Subcutaneous adipose tissue (tissue), 4 donors: ENCODE measurements around the gene GGTLC2. TPM values are rescaled to one million over a fixed set of nuclear protein-coding genes. Genes with fewer than 3 reads are reported as not detected.

Experiments
- total RNA-seq, 4 donors: library from RNA; depleted of rRNA; stranded (reverse); fragments of >200 nt; gene quantifications; one replicate each; pipeline ENCODE4 v1.1.0, GENCODE V29; 2016
- TF ChIP-seq, protein P1 (sequence below): fragments of 450-650 bp; IDR thresholded peaks from one replicate; pipeline ENCODE4 v1.5.1; 2016; ENCODE audit warnings: low read depth, mild to moderate bottlenecking, control low read depth, antibody characterized with exemption, moderate library complexity

Gene GGTLC2
- total RNA-seq, 4 donors from 2014 or later, result not detected

DNA sequence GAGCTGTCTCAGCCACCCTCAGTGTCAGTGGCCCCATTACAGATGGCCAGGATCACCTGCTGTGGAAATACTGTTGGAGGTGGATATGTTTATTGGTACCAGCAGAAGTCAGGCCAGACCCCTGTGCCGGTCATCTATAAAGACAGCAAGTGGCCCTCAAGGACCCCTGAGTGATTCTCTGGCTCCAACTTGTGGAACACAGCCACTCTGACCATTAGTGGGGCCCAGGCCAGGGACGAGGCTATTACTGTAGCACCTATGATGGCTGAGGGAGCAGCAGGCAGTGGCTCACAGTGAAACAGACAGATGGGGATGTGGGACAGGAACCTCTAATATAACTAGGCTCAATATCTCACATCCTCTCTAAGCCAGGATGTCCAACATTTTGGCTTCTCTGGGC, 25.5 kb upstream of the GGTLC2 start:
- TF ChIP-seq, protein P1, sequence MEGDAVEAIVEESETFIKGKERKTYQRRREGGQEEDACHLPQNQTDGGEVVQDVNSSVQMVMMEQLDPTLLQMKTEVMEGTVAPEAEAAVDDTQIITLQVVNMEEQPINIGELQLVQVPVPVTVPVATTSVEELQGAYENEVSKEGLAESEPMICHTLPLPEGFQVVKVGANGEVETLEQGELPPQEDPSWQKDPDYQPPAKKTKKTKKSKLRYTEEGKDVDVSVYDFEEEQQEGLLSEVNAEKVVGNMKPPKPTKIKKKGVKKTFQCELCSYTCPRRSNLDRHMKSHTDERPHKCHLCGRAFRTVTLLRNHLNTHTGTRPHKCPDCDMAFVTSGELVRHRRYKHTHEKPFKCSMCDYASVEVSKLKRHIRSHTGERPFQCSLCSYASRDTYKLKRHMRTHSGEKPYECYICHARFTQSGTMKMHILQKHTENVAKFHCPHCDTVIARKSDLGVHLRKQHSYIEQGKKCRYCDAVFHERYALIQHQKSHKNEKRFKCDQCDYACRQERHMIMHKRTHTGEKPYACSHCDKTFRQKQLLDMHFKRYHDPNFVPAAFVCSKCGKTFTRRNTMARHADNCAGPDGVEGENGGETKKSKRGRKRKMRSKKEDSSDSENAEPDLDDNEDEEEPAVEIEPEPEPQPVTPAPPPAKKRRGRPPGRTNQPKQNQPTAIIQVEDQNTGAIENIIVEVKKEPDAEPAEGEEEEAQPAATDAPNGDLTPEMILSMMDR, result no peak

DNA sequence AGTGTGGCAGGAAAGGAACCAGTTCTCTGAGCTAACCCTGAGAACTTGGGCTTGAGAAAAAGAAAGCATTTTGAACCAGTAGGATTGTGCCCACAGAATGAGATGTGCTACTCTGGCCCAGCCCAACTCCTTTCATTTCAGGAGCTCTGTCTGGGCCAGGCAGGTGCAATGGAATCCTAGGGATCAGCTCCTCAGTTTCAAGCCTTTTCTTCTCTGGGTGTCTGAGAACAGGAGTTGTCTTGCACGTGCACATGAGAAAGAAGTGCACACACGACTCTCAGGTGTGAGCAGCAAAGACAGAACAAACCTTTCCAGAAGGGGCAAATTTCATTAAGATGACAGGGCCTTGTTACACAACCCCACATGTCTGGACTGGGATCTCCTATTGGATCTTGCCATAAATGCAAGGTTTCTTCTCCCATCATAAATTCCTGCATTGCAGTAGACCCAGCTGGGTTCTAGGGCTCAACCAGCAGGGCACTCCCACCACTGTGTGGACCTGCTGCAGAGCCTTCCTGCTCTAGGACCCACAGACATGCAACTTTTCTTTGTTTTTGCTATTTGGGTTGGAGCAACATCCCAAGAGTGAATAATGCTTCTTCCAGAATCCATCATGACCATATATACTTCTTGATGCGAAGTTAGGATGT, 24.5 kb upstream of the GGTLC2 start:
- TF ChIP-seq, protein P1, result no peak

DNA sequence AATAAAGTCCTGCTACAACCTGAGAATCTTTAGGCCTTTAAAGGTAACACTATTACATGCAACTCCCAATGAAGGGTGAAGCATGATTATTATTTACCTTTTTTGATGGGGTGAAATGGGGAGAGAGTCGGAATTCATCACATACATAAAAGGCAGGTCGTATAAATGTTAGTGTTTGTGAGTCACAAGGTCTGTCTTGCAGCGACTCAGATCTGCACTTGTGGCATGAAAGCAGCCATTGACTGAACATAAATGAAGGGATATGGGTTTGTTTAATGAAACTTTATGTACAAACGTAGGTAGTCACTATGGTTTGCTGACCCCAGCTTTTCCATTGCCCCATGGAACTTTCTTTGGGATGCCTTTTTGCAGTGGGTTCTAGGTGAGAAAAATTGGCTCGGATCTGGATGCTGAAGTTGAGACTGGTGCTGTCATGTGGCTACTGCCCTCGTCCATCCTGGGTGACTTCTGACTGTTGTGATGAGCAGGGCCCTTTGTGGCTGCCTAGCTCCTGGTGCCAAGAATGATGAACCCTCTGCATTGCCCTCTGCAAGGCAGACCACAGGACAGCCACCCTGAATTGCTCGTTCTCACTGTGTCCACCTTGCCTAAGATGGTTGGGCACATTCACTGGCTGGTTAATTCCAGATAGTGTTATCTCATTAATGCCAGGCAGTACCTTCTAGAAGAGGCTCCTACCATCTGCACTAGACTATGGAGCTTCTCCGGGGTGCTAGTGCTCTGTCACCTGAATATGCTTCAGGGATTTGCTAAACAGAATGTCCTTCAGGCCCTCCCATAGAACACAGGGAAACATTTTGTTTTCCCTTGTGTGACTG, 11.3 kb downstream of the GGTLC2 start:
- TF ChIP-seq, protein P1, result no peak

DNA sequence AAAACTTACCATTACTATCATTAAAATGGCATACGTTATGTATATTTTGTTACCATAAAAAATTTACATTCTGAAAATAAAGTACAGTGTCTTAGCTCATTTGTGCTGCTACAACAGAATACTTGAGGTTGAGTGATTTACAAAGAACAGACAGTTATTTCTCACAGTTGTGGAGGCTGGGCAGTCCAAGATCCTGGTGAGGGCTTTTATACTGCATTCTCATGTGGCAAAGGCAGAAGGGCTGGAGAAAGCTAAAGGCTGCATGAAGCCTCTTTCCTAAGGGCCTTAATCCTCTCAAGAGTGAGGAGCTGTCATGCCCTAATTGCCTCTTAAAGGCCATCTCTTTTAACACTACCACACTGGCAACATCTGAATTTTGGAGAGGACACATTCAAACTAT, 13.3 kb downstream of the GGTLC2 start:
- TF ChIP-seq, protein P1, result no peak

DNA sequence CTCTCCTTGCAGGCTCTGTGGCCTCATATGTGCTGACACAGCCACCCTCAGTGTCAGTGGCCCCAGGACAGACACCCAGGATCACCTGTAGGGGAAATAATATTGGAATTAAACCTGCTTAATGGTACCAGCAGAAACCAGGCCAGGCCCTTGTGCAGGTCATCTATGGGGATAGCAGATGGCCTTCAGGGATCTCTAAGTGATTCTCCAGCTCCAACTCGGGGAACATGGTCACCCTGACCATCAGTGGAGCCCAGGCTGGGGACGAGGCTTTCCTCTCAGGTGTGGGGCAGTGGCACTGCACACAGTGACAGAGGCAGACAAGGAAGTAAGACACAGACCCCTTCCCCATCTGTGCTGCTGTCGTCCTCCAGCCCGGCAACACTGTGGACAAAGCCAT, 16.9 kb downstream of the GGTLC2 start:
- TF ChIP-seq, protein P1, result no peak

DNA sequence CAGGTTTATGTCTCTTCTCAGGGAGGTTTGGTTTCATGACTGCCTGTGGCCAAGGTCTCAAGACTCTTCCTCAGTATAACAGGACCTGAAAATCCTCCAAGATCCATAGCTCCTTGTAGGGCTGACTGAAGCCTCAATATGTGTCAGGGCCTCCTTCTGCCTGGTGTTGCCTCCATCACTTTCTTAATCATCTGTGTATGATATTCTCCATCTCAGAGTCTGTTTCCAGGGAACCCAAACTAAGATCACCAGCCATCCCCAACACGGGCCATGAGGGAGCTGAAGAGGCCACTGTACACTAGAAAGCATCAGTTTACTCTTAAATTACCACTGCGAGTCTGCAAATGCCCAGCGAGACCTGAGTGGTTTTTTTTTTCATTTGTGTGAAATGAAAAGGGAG, 17.7 kb downstream of the GGTLC2 start:
- TF ChIP-seq, protein P1, result no peak
